Smooth muscle cell (in vitro differentiated cells): ENCODE measurements around the gene CALD1. TPM values are rescaled to one million over a fixed set of nuclear protein-coding genes. Genes with fewer than 3 reads are reported as not detected.

ENCODE experiments used
- DNase-seq: peaks from one replicate; lab custom pipeline; 2025; ENCODE audit not compliant: unreplicated experiment; lab: John Stamatoyannopoulos, UW
- H2AFZ ChIP-seq: fragments of 200-600 bp; sonication (generic); 2 replicates; pipeline ENCODE4 v1.6.0; 2016; ENCODE audit warnings: antibody characterized with exemption, low read depth, mild to moderate bottlenecking
- H3F3A ChIP-seq: fragments of 200-600 bp; sonication (generic); 2 replicates; pipeline ENCODE4 v1.6.0; 2017; ENCODE audit warnings: antibody characterized with exemption, low read depth
- H3K27ac ChIP-seq: fragments of 200-600 bp; sonication (generic); 2 replicates; pipeline ENCODE4 v1.5.1; 2016; ENCODE audit warnings: low read depth, mild to moderate bottlenecking
- H3K27me3 ChIP-seq: fragments of 200-600 bp; sonication (generic); 2 replicates; pipeline ENCODE4 v1.6.1; 2016; ENCODE audit warnings: low read depth, mild to moderate bottlenecking
- H3K36me3 ChIP-seq: fragments of 200-600 bp; sonication (generic); 2 replicates; pipeline ENCODE4 v1.5.1; 2016; ENCODE audit warnings: low read depth
- H3K4me1 ChIP-seq: fragments of 200-600 bp; sonication (generic); 2 replicates; pipeline ENCODE4 v1.5.1; 2016; ENCODE audit warnings: low read depth
- H3K4me2 ChIP-seq: fragments of 200-600 bp; sonication (generic); 2 replicates; pipeline ENCODE4 v1.6.0; 2016; ENCODE audit warnings: mild to moderate bottlenecking
- H3K4me3 ChIP-seq: fragments of 200-600 bp; sonication (generic); 2 replicates; pipeline ENCODE4 v1.5.1; 2016; ENCODE audit warnings: mild to moderate bottlenecking
- H3K79me2 ChIP-seq: fragments of 200-600 bp; sonication (generic); 2 replicates; pipeline ENCODE4 v1.6.0; 2016; ENCODE audit warnings: low read depth, mild to moderate bottlenecking
- H3K9ac ChIP-seq: fragments of 200-600 bp; sonication (generic); 2 replicates; pipeline ENCODE4 v1.6.0; 2016; ENCODE audit warnings: low read depth
- H3K9me3 ChIP-seq: fragments of 200-600 bp; sonication (generic); replicated peaks from 2 replicates; pipeline ENCODE4 v1.5.1; 2016; ENCODE audit warnings: low read depth
- H4K20me1 ChIP-seq: fragments of 200-600 bp; sonication (generic); 2 replicates; pipeline ENCODE4 v1.6.0; 2016; ENCODE audit warnings: low read depth
- WGBS: methylation state at CpG from one replicate; pipeline ENCODE4 v1.1.7; 2016; ENCODE audit warnings: low lambda C conversion rate; 5-methylcytosine and 5-hydroxymethylcytosine counted together
- polyA plus RNA-seq: library from polyadenylated mRNA; unstranded; fragments of >200 nt; fragmentation: Nextera tagmentation; extraction: Ambion mirVana; gene quantifications from 2 replicates; pipeline ENCODE4 v1.2.1, GENCODE V29; 2016
- total RNA-seq: library from RNA; depleted of rRNA; stranded (reverse); fragments of >200 nt; gene quantifications from 2 replicates; pipeline ENCODE4 v1.2.3, GENCODE V29; 2014
- TF ChIP-seq, protein P1 (sequence below): fragments of 200-600 bp; sonication (generic); IDR thresholded peaks from 2 replicates; pipeline ENCODE4 v1.5.1; 2017; ENCODE audit warnings: borderline replicate concordance, mild to moderate bottlenecking, antibody characterized with exemption; ENCODE audit not compliant: insufficient read depth, poor library complexity, severe bottlenecking

Gene CALD1
- total and polyA plus RNA-seq, 2 experiments from 2014 or later, result 948 to 1,552 TPM

DNA sequence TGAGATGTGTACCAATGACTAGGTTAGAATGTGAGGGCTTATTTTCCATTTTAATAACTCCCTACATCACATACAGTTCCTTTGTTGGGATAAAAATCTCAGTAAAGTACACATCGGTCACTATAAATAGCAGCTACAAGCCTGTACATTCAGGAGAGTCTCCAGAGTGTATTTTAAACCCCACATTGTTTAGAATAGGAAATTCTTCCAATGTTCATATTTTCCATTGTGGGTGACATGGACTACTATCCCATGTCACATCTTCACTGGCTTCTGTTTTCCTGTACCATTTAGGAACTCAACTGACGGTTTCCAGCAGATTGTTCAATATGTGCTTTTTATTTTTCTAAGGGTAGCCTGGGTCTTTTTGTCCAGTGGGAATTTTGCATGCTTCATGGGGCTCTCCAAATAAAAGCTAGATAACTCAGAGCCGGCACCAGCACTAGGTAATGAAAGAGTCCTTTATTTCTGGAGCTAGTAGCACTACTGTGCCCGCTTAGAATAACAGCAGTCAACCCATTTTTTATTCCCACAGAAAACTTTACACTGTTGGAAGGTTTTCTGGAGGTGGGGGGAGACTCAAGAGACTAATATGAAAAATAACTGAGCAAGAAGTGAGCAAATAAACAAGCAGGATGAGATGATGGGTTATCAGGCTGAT lies 100.5 kb downstream of the CALD1 start:
- Histone ChIP-seq H3K9ac (no peak overlapping the region), H3F3A (peaks cover 83% of the 10 kb centered on the region), H3K4me2 (peak overlapping the region; percentile 34), H3K27me3 (no peaks in the 10 kb centered on the region), H3K36me3 (no peaks in the 10 kb centered on the region), H3K79me2 (peaks cover 96% of the 10 kb centered on the region), H3K27ac (peak overlapping the region; percentile 94), H3K4me3 (no peak overlapping the region), H3K4me1 (peaks cover 7% of the 10 kb centered on the region), H4K20me1 (peaks cover 97% of the 10 kb centered on the region), H2AFZ (no peak overlapping the region), H3K9me3 (no peaks in the 10 kb centered on the region)
- 64% methylated on average over 4 of the region's 4 CpGs for WGBS
- TF ChIP-seq, protein P1, sequence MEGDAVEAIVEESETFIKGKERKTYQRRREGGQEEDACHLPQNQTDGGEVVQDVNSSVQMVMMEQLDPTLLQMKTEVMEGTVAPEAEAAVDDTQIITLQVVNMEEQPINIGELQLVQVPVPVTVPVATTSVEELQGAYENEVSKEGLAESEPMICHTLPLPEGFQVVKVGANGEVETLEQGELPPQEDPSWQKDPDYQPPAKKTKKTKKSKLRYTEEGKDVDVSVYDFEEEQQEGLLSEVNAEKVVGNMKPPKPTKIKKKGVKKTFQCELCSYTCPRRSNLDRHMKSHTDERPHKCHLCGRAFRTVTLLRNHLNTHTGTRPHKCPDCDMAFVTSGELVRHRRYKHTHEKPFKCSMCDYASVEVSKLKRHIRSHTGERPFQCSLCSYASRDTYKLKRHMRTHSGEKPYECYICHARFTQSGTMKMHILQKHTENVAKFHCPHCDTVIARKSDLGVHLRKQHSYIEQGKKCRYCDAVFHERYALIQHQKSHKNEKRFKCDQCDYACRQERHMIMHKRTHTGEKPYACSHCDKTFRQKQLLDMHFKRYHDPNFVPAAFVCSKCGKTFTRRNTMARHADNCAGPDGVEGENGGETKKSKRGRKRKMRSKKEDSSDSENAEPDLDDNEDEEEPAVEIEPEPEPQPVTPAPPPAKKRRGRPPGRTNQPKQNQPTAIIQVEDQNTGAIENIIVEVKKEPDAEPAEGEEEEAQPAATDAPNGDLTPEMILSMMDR, result no peak
- no peak for DNase-seq

DNA sequence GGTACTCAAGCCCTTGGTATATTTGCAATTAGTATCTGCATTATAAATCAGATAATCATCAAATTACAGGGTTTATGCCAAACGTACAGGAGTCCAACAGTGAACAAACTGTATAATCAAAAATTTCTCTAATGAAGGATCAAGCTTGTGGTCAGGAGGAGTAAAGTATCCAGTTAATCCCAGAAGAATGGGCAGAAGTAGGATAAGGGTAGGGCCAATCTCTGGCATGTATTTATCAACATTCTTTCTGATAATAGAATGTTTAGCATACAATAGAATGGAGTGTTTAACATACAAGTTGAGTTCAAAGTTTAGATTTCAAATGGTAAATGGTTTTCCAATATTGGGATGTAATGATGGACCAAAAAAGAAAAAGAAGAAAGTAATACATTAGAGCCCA lies 103.0 kb downstream of the CALD1 start:
- no peak overlapping the region for H2AFZ ChIP-seq
- no peaks in the 10 kb centered on the region for H3K9me3 ChIP-seq
- no peak for DNase-seq
- TF ChIP-seq, protein P1, result no peak
- no peaks in the 10 kb centered on the region for H3K36me3 ChIP-seq
- H3K4me1 ChIP-seq, result peaks cover 13% of the 10 kb centered on the region
- H3K27me3 ChIP-seq, result no peaks in the 10 kb centered on the region
- WGBS, result 41% methylated on average over 1 of the region's 1 CpG
- no peak overlapping the region for H3K4me2 ChIP-seq
- H3K27ac ChIP-seq, result peak overlapping the region; percentile 94
- H3K9ac ChIP-seq, result no peak overlapping the region
- H3K79me2 ChIP-seq, result peaks cover 85% of the 10 kb centered on the region
- H3K4me3 ChIP-seq, result no peak overlapping the region
- H4K20me1 ChIP-seq, result peaks cover 96% of the 10 kb centered on the region
- peaks cover 78% of the 10 kb centered on the region for H3F3A ChIP-seq

DNA sequence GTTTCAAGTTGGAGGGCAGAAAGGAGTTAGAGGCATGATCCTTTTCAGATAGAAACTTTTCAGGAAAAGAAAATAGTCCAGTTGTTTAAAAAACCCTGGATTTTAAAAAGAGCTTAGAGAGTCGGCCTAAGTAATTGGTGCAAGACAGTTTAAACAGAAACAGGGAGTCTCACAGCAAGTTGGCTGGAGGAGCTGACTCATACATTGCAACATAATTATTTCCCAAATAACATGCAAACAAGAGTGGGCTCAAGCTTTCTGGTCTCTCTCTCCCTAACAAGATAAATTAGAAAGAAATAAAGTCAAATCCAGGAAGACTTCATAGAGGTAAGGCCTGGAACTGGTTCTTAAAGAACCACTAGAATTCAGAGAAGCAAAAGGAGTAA lies 106.5 kb downstream of the CALD1 start:
- peaks cover 19% of the 10 kb centered on the region for H3K4me1 ChIP-seq

More for the DNA sequence above, 106.5 kb downstream of the CALD1 start:
- H4K20me1 ChIP-seq, result peaks cover 93% of the 10 kb centered on the region
- H3K4me2 ChIP-seq, result peak overlapping the region; percentile 73
- peaks cover 84% of the 10 kb centered on the region for H3K79me2 ChIP-seq
- peak overlapping the region; percentile 94 for H3K27ac ChIP-seq
- H3K4me3 ChIP-seq, result peak overlapping the region; percentile 4
- TF ChIP-seq, protein P1, result no peak
- H3K27me3 ChIP-seq, result no peaks in the 10 kb centered on the region
- H2AFZ ChIP-seq, result no peak overlapping the region
- H3K9ac ChIP-seq, result peak overlapping the region; percentile 69
- no peak for DNase-seq
- H3K9me3 ChIP-seq, result no peaks in the 10 kb centered on the region
- WGBS, result 0% methylated on average over 1 of the region's 1 CpG
- H3F3A ChIP-seq, result peaks cover 78% of the 10 kb centered on the region
- no peaks in the 10 kb centered on the region for H3K36me3 ChIP-seq
